Stimulated activated CD8-positive, alpha-beta memory T cell treated with anti-CD3 and anti-CD28 coated beads, Interleukin-12 subunit alpha, Interleukin-12 subunit beta, amount 100 ng/mL, for 1 hour (primary cell): ENCODE data around the gene CAPRIN2.

Experiments
- DNase-seq: peaks from one replicate; pipeline ENCODE4 v3.0.0-alpha.2; 2020; ENCODE audit warnings: low read depth

Gene CAPRIN2

GRCh38 chr12:30698346-30698745, 56.4 kb downstream of the CAPRIN2 start:
- DNase-seq = no peak

- no peak for DNase-seq
Measured at GRCh38 chr12:30696943-30697342, 57.8 kb downstream of the CAPRIN2 start.

GRCh38 chr12:30696486-30696885, 58.3 kb downstream of the CAPRIN2 start:
- no peak for DNase-seq

GRCh38 chr12:30696103-30696408, 58.7 kb downstream of the CAPRIN2 start:
- DNase-seq = no peak

GRCh38 chr12:30695199-30696102, 59.3 kb downstream of the CAPRIN2 start, which contains the start of gene IPO8:
IPO8 (minus strand) TSS chr12:30695869; CDS start chr12:30695647, 222 bp downstream.
- DNase-seq = peak; percentile 77

- DNase-seq = no peak
Measured at GRCh38 chr12:30694412-30695198, 60.1 kb downstream of the CAPRIN2 start.

- no peak for DNase-seq
Measured at GRCh38 chr12:30692470-30692869, 62.3 kb downstream of the CAPRIN2 start.

GRCh38 chr12:30691122-30691879, 63.5 kb downstream of the CAPRIN2 start:
- no peak for DNase-seq

- DNase-seq = no peak
Measured at GRCh38 chr12:30687265-30687986, 67.3 kb downstream of the CAPRIN2 start.

GRCh38 chr12:30679241-30679640, 75.5 kb downstream of the CAPRIN2 start:
- no peak for DNase-seq

GRCh38 chr12:30678221-30678620, 76.5 kb downstream of the CAPRIN2 start:
- DNase-seq = no peak

- no peak for DNase-seq
Measured at GRCh38 chr12:30661210-30661609, 93.5 kb downstream of the CAPRIN2 start.
